Fibroblast of skin of back (primary cell): ENCODE results near the gene PRR16.

ENCODE experiments used
- DNase-seq: peaks from one replicate; pipeline ENCODE4 v3.0.0-alpha.2; 2013

Gene PRR16

DNA sequence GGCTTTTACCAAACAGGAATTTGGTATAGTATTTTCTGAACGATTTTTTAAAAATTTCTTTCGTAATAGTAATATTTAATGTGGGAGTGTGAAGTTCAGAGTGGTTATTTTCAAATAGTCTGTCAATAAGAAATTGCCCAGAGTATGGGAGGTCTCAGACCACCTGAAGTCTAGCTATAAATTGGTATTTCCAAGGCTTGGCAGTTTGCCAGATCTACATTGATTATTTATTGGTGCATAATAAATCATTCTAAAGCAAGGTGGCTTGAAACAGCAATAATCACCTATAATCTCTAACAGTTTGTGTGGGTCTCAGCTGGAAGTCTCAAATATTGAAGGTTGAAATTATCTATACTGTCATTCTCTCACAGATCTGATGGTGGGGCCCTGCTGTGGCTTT lies 118.5 kb downstream of the PRR16 start:
- DNase-seq = no peak

GRCh38 chr5:120586646-120587045 lies 122.5 kb downstream of the PRR16 start:
- no peak for DNase-seq

DNA sequence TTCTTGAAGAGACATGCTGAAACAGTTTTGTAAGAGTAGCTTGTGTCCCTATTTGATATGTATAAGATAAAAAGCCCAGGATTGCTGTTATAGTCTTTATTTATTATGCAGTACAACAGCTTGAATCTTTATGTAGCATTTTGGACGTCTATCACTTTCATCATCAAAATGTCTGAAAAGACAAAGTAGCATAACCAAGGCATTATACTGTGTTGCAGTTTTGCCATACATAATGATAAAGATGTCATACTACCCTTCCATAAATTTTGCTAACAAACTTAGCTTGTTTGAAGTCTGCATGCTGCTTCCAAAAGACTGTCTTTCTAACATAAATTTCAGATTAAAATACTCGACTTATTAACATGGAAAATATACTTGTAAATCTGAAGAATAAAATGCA lies 127.8 kb downstream of the PRR16 start:
- no peak for DNase-seq

GRCh38 chr5:120599576-120599975 lies 135.5 kb downstream of the PRR16 start:
- DNase-seq = peak; percentile 32

DNA sequence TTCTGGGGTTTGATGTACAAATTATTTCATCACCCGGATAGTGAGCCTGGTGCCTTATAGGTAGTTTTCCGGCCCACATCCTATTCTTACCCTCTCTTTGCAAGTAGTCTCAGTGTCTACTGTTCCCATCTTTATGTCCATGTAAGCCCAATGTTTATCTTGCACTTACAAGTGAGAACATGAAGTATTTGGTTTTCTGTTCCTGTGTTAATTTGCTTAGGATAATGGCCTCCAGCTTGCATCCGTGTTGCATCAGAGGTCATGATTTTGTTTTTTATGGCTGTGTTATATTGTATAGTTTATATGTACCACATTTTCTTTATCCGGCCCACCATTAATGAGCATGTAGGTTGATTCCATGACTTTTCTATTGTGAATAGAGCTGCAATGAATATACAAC lies 136.5 kb downstream of the PRR16 start:
- no peak for DNase-seq

- DNase-seq = peak; percentile 54
Observed at GRCh38 chr5:120602033-120602432, 137.9 kb downstream of the PRR16 start.

GRCh38 chr5:120604884-120605283 lies 140.8 kb downstream of the PRR16 start:
- DNase-seq = peak; percentile 98

DNA sequence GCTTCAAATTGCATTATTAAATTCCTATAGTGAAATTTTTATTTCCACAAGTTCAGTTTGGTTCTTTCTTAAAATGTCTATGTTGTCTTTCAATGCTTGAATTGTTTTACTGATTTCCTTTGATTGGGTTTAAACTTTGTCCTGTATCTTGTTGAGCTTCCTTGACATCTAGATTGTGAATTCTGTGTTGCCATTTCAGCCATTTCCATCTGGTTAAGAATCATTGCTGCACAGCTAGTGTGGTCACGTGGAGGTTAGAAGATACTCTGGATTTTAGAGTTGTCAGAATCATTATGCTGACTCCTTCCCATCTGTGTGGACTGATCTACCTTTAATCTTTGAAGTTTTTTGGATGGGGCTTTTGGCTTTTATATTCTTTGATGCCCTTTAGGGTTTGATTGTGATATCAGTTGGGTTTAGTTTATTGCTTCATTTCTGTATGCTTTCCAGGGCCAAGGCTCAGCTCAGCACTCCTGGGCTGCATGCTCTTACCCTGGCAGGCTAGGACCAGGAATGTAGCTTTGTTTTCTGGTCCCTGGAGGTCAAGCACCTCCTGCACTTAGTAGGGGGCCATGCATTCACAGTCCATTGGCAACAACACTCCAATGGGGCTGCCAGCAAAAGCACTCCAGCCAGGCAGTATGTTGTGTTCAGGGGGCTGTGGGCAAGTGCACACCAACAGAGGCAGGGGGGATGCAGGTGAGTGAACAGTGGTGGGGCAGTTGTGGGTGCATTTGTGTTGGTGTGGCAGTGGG lies 141.4 kb downstream of the PRR16 start:
- DNase-seq = no peak

GRCh38 chr5:120609570-120609969 lies 145.5 kb downstream of the PRR16 start:
- DNase-seq = peak; percentile 82

GRCh38 chr5:120610145-120610544 lies 146.0 kb downstream of the PRR16 start:
- DNase-seq = no peak

DNA sequence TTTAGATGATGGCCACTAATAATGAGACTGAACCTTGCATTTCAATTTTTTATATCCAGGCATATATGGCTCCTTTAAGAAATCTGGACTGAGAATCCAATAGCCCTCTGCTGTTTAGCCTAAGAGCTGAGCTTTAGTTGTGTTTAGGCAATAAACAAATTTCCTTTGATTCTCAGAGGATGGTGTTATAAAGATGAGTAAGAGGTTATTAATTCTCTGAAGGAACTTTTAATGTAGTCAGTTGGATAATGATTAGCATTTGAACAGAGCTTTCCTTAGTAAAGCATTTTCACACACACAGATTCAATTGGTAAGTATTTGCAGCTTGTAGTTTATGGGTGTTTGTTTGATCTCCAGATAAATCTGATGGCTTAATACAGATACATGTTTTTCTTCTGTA lies 149.6 kb downstream of the PRR16 start:
- DNase-seq = no peak

DNA sequence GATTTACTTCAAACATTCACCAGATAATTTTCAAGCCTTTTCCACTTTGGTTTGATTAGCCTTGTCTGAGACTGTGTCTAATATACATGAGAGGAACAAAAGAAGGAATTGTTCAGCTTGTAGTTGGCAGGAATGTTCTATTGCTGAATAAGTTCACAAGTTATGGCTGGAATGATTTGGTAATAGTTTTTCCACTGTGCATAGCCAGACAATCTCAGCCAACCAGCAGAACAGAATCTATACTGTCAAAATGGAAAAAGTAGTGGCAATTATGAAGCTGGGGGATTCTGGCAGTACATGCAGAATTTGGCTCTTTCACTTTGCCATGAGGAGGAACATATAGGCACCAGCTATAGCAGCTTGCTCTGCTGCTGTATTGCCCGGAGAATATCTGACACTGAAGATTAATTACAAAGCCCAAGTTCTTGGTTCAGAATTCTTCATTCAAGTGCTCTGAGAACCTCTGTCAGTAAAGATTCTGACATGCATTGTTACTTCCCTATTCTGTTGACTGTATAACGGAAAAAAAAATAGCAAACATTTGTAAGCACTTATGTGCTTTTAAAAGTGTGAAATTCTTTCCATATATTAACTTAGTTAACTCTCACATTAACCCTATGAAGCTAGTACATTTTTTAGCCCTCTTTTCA lies 150.6 kb downstream of the PRR16 start:
- peak; percentile 82 for DNase-seq

DNA sequence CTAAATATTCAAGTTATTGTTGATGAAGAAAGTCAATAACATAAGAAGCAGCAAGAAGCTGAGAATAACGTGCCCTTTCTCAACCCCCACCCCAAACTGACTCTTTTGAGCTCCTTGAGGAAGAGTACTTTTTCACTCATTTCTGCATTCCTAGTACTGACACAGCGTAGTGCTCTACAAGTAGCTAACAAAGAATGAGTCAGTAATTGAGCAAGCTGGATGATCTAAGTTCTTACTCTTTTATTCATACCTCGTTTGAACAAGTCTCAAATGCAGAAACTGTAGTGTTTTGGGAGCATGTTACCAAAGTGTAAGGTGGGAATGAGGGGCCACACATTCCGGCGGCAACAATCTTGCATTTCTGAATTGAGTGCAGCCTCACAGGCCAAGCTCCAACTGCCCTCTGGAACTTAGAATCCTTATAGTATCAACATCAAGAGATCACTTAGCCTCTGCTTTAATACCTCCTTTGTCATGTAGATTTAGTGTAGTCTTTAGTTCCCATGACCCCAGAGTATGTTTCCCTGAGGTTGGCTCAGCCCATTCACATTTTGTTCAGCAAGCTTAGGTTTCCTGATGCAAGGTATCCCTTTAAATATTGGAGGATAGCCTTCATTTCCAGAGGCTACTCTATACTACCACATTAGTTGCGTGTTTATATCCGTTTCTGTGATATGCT lies 152.0 kb downstream of the PRR16 start:
- DNase-seq = peak; percentile 90

DNA sequence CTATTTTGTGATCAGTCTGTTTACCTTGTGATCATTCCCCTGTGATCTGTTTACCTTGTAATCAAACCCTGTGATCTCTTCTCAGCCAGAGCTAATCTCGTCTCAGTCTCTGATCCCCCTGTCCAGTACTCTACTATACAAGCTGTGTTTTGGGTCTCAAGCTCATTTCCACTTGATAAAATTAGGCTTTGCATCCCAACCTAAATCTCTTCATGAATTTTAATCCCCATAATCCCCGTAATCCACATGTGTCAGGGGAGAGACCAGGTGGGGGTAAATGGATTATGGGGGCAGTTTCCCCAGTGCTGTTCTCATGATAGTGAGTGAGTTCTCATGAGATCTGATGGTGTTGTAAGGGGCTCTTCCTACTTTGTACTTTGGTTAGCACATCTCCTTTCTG lies 157.2 kb downstream of the PRR16 start:
- DNase-seq = no peak

- DNase-seq = peak; percentile 73
Observed at GRCh38 chr5:120624021-120624563, 160.0 kb downstream of the PRR16 start.

GRCh38 chr5:120628156-120628555 lies 164.1 kb downstream of the PRR16 start:
- peak; percentile 19 for DNase-seq

GRCh38 chr5:120630550-120630949 lies 166.4 kb downstream of the PRR16 start:
- DNase-seq = no peak

- DNase-seq = no peak
Observed at GRCh38 chr5:120631611-120632010, 167.5 kb downstream of the PRR16 start.

DNA sequence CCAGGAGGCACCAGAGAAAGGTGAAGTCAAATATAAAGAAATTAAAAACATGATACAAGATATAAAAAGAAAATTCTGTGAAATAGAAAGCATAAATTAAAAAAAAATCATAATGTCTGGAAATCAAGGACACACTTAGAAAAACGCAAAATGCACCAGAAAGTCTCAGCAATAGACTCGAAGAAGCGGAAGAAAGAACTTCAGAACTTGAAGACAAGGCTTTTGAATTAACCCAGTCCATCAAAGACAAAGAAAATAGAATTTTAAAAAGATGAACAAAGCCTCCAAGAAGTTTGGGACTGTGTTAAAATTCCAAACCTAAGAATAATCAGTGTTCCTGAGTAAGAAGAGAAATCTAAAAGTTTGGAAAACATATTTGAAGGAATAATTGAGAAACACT lies 168.3 kb downstream of the PRR16 start:
- no peak for DNase-seq

DNA sequence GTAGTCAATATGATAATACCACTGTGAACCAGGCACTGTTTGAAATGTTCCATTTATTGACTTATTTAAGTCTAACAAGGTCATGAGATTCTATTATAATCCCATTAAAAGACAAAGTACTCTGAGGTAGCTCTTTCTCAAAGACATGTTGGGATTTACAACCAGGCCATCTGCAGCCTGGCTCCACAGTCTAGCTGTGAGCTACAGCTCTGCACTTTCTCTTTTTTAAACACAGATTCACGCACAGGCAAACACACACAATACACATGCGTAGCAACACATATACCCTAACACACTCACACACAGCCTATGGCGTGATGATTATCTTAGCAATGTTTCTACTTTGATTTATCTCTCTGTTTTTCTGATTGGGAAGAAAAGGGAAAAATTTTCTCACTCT lies 174.3 kb downstream of the PRR16 start:
- DNase-seq = no peak

DNA sequence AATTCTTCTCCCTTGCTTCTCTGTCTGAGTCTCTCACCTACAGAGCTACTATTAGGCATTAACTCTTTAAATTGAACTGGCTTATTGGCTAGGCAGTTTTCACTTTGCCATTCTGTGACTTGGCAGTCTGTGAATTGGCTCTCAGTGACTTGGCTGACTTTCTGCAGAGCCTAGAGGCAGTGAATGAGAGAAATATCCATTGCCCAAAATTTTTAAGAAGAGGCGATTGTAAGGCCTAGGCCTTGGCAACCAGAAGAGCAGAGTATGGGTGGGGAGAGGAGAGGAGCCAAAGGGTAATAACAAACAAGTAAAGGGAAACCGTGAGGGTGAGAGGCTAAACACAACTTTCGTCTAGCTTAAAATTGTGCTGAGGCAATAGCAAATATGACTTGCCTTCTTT lies 176.7 kb downstream of the PRR16 start:
- no peak for DNase-seq

GRCh38 chr5:120644516-120644915 lies 180.4 kb downstream of the PRR16 start:
- DNase-seq = no peak

GRCh38 chr5:120655828-120656435 lies 191.8 kb downstream of the PRR16 start:
- peak; percentile 25 for DNase-seq
